ENCODE results near the gene CTDSP2. TPM values are rescaled to one million over a fixed set of nuclear protein-coding genes. Genes with fewer than 3 reads are reported as not detected.
"Not testable (repeated sequence)": the region's sequence is repeated elsewhere in the genome, so short reads cannot be mapped to it uniquely, and the experiment has no call there.

Gene CTDSP2
- total RNA-seq, 1 donor from 2014 or later = 171 TPM

DNA sequence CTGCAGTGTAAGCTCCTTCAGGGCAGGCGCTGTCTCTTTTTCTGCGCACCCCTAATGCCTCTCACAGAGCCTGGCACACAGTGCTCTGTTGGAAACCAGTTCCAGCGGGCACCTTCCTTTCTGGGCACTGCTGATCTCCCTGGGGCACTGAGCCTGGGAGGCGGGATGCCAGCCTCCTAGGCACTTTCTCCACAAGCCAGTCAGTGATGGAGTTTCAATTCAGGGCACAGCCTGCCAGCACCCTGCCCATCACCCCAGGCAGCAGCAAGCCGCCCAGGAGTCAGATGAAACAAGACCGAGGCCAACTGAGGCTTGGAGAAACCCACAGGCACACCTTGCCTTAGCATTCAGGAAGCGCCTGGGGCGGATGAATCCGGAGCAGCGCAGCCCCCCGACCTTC is 5.7 kb upstream of the CTDSP2 start:
- TF ChIP-seq, protein P1, sequence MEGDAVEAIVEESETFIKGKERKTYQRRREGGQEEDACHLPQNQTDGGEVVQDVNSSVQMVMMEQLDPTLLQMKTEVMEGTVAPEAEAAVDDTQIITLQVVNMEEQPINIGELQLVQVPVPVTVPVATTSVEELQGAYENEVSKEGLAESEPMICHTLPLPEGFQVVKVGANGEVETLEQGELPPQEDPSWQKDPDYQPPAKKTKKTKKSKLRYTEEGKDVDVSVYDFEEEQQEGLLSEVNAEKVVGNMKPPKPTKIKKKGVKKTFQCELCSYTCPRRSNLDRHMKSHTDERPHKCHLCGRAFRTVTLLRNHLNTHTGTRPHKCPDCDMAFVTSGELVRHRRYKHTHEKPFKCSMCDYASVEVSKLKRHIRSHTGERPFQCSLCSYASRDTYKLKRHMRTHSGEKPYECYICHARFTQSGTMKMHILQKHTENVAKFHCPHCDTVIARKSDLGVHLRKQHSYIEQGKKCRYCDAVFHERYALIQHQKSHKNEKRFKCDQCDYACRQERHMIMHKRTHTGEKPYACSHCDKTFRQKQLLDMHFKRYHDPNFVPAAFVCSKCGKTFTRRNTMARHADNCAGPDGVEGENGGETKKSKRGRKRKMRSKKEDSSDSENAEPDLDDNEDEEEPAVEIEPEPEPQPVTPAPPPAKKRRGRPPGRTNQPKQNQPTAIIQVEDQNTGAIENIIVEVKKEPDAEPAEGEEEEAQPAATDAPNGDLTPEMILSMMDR (IDR thresholded peaks at IDR 0.05) = no peak
- no peaks in the 10 kb centered on the region for H3K9me3 Mint-ChIP-seq (ENCODE audit: unreplicated experiment)
- DNase-seq (ENCODE audit: extremely low spot score, unreplicated experiment) = no peak
- H3K4me1 Mint-ChIP-seq (ENCODE audit: unreplicated experiment) = peaks cover 22% of the 10 kb centered on the region
- peaks cover 13% of the 10 kb centered on the region for H3K27me3 Mint-ChIP-seq (ENCODE audit: unreplicated experiment)
- H3K36me3 Mint-ChIP-seq (ENCODE audit: unreplicated experiment) = no peaks in the 10 kb centered on the region
- peak overlapping the region; percentile 44 for H3K4me3 Mint-ChIP-seq (ENCODE audit: unreplicated experiment)
- peak overlapping the region; percentile 54 for H3K27ac Mint-ChIP-seq (ENCODE audit: unreplicated experiment)

DNA sequence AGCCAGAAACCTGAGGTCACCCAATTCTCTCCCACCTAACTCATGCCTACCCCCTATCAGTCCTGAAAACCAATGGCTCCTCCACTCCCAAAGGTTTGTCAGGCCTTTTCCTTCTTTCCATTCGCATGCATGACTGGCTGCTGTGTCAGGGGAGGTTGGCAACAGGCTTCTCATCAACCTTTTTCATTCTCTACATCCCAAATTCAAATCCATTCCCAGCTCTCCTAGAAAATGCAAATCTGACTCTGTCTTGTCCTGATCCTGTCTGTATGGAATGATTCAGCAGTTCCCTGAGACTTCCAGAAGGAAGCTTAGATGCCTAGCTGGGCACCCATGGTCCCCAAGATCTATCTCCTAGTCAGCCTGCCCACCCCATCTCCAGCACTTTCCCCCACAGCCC is 5.0 kb upstream of the CTDSP2 start:
- Mint-ChIP-seq H3K4me1 (ENCODE audit: unreplicated experiment) (peaks cover 25% of the 10 kb centered on the region), H3K36me3 (ENCODE audit: unreplicated experiment) (no peaks in the 10 kb centered on the region), H3K27ac (ENCODE audit: unreplicated experiment) (peak overlapping the region; percentile 54), H3K9me3 (ENCODE audit: unreplicated experiment) (no peaks in the 10 kb centered on the region), H3K4me3 (ENCODE audit: unreplicated experiment) (no peak overlapping the region), H3K27me3 (ENCODE audit: unreplicated experiment) (peaks cover 11% of the 10 kb centered on the region)
- DNase-seq (ENCODE audit: extremely low spot score, unreplicated experiment) = no peak
- TF ChIP-seq, protein P1 (IDR thresholded peaks at IDR 0.05) = no peak

DNA sequence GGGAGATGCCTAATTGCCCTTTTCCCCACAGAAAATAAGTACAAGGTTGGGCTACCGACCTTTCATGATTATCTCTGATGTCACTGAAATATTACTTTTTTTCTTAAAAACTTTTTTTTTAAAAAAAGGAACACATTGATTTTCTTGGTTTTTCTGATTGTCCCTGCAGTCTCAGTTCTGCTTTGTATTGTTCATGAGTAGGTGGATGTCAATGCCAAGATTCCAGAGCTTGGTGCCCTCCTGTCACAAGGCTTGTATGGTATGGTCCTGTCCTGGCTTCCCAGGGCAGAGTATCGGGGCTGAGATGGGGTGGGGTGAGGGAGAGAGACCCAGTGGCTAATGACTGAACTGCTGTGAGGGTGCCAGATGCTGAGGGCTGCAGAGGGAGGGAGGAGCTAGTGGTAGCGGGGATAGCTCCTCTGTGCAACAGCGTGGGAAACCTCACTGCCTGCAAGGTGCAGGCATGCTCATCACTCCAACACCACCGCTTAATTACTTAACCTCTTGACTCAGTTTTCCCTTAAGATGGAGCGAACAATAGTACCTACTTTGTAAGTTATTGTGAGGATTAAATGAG is 4.4 kb upstream of the CTDSP2 start:
- Mint-ChIP-seq H3K27ac (ENCODE audit: unreplicated experiment) (no peak overlapping the region), H3K4me1 (ENCODE audit: unreplicated experiment) (peaks cover 25% of the 10 kb centered on the region), H3K27me3 (ENCODE audit: unreplicated experiment) (peaks cover 7% of the 10 kb centered on the region), H3K9me3 (ENCODE audit: unreplicated experiment) (no peaks in the 10 kb centered on the region), H3K36me3 (ENCODE audit: unreplicated experiment) (no peaks in the 10 kb centered on the region), H3K4me3 (ENCODE audit: unreplicated experiment) (no peak overlapping the region)
- TF ChIP-seq, protein P1 (IDR thresholded peaks at IDR 0.05) = no peak
- DNase-seq (ENCODE audit: extremely low spot score, unreplicated experiment) = no peak

DNA sequence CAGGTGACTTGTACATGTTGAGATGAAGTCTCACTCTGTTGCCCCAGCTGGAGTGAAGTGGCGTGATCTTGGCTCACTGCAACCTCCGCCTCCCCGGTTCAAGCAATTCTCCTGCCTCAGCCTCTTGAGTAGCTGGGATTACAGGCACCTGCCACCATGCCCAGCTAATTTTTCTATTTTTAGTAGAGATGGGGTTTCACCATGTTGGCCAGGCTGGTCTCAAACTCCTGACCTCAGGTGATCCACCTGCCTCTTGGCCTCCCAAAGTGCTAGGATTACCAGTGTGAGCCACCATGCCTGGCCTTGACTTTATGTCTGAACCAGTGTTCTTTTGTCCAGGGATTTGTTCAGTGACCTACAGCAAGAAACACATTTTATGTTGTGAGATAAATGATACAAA is 2.9 kb upstream of the CTDSP2 start:
- H3K4me3 Mint-ChIP-seq (ENCODE audit: unreplicated experiment); DNase-seq (ENCODE audit: extremely low spot score, unreplicated experiment); H3K27ac Mint-ChIP-seq (ENCODE audit: unreplicated experiment); H3K36me3 Mint-ChIP-seq (ENCODE audit: unreplicated experiment); H3K27me3 Mint-ChIP-seq (ENCODE audit: unreplicated experiment); H3K9me3 Mint-ChIP-seq (ENCODE audit: unreplicated experiment): not testable (repeated sequence)
- peaks cover 27% of the 10 kb centered on the region for H3K4me1 Mint-ChIP-seq (ENCODE audit: unreplicated experiment)

DNA sequence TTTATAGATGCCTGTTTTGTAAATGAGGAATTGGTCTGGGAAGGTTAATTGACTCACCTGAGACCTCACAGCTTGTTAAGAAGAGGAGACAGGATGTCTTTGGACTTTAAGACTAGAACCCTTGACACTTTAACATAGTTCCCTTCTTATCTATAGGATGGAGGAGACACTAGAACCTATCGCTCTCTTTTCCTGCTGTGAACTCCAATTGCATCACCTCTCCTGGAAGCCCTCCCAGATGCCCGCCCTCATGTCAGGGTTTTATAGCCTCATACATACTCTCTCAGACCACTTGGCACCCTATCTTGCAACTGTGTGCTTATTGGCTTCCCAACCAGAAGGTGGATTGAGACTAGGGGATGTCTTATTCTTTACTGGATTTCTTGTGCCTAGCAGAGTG is 2.5 kb upstream of the CTDSP2 start:
- Mint-ChIP-seq H3K9me3 (ENCODE audit: unreplicated experiment) (no peaks in the 10 kb centered on the region), H3K4me3 (ENCODE audit: unreplicated experiment) (no peak overlapping the region)

More for the DNA sequence above, 2.5 kb upstream of the CTDSP2 start:
- no peak for DNase-seq (ENCODE audit: extremely low spot score, unreplicated experiment)
- Mint-ChIP-seq H3K27me3 (ENCODE audit: unreplicated experiment) (peaks cover 5% of the 10 kb centered on the region), H3K27ac (ENCODE audit: unreplicated experiment) (no peak overlapping the region), H3K36me3 (ENCODE audit: unreplicated experiment) (no peaks in the 10 kb centered on the region), H3K4me1 (ENCODE audit: unreplicated experiment) (peaks cover 31% of the 10 kb centered on the region)
- TF ChIP-seq, protein P1 (IDR thresholded peaks at IDR 0.05) = no peak
